ENCODE data around the gene CCDC88C. TPM values are rescaled to one million over a fixed set of nuclear protein-coding genes. Genes with fewer than 3 reads are reported as not detected.

The CCDC88C gene
- total RNA-seq, 1 donor = under 0.01 TPM

DNA sequence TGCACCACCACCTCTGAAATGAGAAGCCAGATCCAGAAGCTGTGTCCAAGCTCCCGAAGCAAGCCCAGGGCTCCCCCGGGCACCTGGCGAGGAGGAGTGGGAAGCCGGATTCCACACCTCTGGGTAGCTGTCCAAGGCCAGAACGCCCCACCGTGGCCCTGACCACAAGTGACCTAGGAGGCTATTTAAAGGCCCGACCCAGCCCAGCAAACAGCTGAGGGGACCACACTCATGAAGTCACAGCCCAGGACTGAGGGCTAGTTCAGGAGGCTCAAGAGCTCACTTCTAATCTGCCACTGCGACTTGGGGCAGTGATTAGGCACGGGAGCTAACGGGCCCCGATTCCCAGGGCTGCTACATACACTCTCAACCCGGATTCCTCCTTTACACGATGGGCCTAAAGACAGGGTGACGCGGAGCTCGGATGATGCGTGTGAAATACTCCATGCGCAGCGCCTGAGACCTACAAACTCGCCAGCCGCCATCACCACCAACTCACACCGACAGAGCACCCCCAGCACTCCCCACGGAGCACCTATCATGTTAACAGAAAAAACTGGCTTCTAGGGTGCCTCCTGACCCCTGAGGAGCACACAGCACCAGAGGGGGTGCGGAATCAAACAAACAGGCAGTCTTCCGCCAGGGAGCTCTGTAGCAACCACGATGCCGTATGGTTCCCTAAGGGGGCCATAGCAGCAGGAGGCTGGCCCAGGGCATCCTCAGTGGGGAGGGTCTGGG lies 89.1 kb downstream of the CCDC88C start:
- TF ChIP-seq CTCF (IDR thresholded peaks at IDR 0.05; ENCODE audit: insufficient read depth, low read length) = no peak
- no peak overlapping the region for H3K4me3 ChIP-seq (ENCODE audit: low read depth, low read length)
- DNase-seq (ENCODE audit: low read depth) = no peak

GRCh38 chr14:91327661-91328312 lies 89.8 kb downstream of the CCDC88C start:
- no peak for TF ChIP-seq CTCF (IDR thresholded peaks at IDR 0.05; ENCODE audit: insufficient read depth, low read length)
- H3K4me3 ChIP-seq (ENCODE audit: low read depth, low read length) = no peak overlapping the region
- DNase-seq (ENCODE audit: low read depth) = no peak

DNA sequence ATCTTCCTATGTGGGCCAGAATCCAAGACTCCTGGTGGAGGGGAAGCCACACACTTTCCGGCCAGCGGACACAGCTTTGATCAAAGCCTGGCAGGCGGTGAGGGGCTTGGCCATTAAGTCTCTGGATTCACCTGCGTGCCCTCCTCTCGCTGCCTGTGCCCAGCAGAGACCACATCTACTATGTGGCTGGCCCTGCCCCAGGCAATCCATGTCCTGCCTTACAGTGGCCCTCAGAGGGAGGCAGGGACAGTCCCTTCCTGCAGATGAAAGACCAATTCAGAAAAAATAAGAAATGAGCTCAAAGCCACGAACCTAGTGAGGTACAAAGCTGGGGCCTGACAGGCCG lies 90.4 kb downstream of the CCDC88C start:
- no peak for TF ChIP-seq CTCF (IDR thresholded peaks at IDR 0.05; ENCODE audit: insufficient read depth, low read length)
- no peak for DNase-seq (ENCODE audit: low read depth)
- H3K4me3 ChIP-seq (ENCODE audit: low read depth, low read length) = no peak overlapping the region

- DNase-seq (ENCODE audit: low read depth) = no peak
- no peak for TF ChIP-seq CTCF (IDR thresholded peaks at IDR 0.05; ENCODE audit: insufficient read depth, low read length)
- H3K4me3 ChIP-seq (ENCODE audit: low read depth, low read length) = no peak overlapping the region
Measured at GRCh38 chr14:91326514-91327249, 90.9 kb downstream of the CCDC88C start.

GRCh38 chr14:91324606-91325575 lies 92.7 kb downstream of the CCDC88C start:
- no peak for TF ChIP-seq CTCF (IDR thresholded peaks at IDR 0.05; ENCODE audit: insufficient read depth, low read length)
- no peak for DNase-seq (ENCODE audit: low read depth)
- no peak overlapping the region for H3K4me3 ChIP-seq (ENCODE audit: low read depth, low read length)

Measured in fibroblast of the aortic adventitia (primary cell).